ENCODE measurements around the gene PPP1R1B. TPM values are rescaled to one million over a fixed set of nuclear protein-coding genes. Genes with fewer than 3 reads are reported as not detected.
"Not testable (repeated sequence)": the region's sequence is repeated elsewhere in the genome, so short reads cannot be mapped to it uniquely, and the experiment has no call there.

PPP1R1B gene
- total RNA-seq, result 0.55 TPM
- long read RNA-seq, result 0 reads

DNA sequence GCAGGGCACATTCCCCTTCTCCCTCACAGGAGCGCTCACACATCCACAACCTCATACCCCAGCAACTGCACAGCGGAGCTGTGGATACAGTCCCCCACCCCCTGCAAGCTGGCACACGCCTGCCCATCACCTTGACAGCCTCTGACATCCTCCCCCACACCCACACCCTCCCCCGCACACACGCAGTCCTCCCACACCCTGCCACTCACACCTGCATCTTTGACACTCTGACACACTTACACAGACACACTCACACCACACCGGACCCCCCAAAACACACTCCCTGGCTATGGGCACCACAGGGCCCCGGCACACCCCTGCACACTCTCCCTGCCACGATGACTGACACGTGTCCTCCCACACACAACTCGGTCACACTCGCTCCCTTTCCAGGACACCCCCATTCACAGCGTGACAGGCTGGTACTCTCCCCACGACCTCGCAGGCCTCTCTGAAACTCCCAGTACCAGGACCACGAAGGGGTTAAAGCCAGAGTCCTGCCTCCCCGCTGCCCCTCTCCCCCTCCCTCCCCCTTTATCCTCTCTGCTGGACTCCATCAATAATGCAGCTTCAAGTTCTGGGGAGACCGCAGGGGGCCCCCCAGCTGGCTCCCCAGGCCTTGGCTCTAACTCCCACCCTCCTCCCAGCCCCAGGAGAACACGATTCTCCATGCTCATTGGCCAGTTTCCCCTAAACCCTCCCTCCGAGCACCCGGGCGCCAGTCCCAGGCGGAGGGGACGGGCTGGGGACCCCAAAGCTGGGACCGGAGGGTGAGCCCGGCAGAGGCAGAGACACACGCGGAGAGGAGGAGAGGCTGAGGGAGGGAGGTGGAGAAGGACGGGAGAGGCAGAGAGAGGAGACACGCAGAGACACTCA, at the start of gene PPP1R1B:
TSS of gene PPP1R1B (plus strand) at position 782 of the 876 bp plus-strand sequence. CDS start 441 bp downstream, outside the sequence.
- intact Hi-C loops (cut with micrococcal nuclease), result no loop called here
- DNase-seq, result no peak

DNA sequence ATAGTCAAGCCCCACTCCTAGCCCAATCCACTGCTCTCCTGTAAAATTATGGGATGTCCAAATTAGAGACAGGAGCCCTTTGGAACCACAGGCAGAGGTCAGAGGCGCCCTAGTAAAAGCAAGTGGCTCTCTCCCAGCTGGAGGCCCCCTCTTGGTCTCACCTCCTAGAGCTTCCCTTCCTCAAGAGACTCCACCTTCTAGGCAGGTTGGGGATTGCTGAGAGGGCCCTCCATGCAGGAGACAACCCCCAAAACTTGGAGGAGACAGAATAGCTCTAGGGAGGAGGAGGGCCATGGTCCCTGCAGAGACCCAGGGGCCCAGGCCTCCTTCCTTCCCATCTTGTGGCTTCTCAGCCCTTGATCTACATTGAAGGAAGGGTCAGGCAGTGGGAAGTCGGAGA, 48.5 kb upstream of the PPP1R1B start:
- no peak for DNase-seq
- no peak for ATAC-seq
- intact Hi-C loops (cut with micrococcal nuclease), result no loop called here

More for the DNA sequence above, at the start of gene PPP1R1B:
- no peak for ATAC-seq

DNA sequence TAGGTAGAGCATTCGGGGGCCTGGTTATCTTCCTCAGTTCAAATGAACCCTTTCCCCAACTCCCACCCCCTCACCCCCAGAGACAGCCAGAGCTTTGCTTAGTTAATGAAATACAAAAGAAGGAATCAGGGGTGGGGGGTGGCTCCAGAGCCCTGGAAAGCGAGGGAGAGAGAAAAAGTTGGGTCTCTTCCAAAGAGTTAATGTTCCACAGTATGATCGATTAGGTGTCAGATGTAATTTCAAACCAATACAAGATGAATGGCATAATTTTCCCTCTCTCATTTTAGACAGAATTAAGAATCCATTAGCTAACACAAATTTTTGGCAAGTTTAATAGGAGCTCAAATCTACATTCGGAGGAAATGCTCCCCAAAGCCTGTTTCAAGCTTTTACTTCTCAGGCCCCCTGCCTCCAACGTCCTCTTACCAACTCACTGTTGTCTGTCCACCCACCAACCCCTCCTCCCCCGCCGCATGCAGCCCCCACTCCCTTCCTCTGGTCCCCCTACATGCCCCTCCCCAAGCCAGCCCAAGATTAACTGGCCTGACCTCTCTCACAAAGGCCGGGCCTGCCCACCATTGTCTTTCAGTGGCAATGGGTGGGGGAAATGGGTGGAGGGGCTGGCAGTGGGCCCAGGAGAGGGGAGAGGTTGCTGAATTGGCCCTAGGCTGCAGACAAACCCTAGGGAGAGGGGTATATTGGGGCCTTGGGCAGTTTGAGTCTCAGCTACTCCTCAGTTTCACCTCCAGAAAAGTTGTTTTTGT, 47.3 kb upstream of the PPP1R1B start:
- intact Hi-C loops (cut with micrococcal nuclease), result no loop called here

DNA sequence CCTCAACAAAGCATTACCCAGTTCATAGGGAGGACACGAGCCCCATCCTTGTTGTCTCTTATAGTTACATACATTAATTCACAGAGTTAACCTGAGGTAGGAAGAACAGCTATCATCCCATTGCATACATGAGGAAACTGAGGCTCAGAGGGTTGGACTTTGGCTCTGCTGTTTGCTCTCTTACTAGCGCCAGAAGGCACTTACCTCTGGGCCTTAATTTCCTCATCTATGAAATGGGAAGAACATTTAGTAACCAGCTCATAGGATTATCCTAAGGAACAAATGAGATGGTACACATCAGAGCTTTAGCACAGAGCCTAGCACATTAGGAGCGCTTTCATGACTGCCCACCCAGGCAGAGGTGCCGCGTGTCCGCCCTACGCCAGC, 46.7 kb upstream of the PPP1R1B start:
- DNase-seq (no peak), ATAC-seq (no peak)
- intact Hi-C loops (cut with micrococcal nuclease), result no loop called here

More for the DNA sequence above, 47.3 kb upstream of the PPP1R1B start:
- DNase-seq (peak; percentile 60), ATAC-seq (peak; percentile 68)

DNA sequence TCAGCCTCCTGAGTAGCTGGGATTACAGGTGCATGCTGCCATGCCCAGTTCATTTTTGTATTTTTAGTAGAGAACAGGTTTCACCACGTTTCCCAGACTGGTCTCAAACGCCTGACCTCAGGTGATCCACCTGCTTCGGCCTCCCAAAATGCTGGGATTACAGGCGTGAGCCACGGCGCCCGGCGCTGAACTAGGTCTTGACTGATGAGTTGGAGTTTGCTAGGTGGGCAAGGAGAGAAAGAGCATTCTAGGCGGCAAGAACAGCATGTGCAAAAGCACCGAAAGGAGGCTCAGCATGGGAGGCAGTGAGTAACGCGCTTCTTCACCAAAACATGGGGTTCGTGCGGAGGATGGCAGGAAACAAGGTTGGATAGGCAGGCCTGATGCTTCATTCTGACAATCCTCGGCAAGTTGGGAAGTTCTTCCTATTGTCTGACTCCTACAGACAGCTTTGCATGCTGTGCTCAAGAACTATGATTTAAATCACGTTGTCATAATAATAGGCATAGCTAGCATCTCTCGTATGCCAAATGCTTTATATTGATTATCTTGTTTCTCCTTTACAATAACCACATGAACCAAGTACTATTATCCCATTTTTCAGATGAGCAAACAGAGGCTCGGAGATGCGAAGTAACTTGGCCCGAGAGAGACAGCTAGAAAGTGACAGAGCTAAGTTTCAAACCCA, 45.5 kb upstream of the PPP1R1B start:
- ATAC-seq (no peak), DNase-seq (no peak)
- intact Hi-C loops (cut with micrococcal nuclease), result no loop called here

DNA sequence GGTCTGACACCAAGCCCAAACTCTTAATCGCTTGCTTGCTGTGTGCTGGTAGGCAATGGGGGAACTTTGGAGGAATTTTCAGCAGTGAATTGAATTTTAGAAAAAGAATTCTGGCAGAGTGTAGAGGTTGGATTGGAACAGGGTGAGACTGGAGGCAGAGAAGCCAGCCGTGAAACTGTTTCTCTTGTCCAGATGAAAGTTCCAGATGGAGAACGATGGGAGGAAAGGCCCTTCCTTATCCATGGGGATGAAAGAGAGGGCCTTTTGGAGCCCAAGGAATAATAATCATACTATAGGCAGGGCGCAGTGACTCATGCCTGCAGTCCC, 45.0 kb upstream of the PPP1R1B start:
- intact Hi-C loops (cut with micrococcal nuclease), result no loop called here
- DNase-seq (no peak), ATAC-seq (no peak)

DNA sequence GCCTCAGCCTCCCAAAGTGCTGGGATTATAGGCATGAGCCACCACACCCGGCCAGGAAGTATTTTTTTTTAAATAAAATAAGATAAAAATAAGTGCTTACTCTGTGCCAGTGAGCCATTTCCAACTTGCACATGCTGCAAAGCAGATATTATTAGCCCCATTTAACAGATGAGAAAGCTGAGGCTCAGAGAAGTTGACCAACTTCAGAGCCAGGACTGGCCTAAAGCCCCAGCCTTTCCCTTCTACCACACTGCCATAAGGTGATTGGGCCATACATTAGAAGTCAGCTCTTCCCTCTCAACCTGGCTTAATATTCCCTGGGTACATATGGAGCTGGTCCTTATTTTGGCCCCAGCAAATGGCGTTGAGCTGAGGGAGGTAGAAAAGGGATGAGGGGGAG, 44.1 kb upstream of the PPP1R1B start:
- intact Hi-C loops (cut with micrococcal nuclease), result no loop called here
- no peak for ATAC-seq
- DNase-seq, result no peak

DNA sequence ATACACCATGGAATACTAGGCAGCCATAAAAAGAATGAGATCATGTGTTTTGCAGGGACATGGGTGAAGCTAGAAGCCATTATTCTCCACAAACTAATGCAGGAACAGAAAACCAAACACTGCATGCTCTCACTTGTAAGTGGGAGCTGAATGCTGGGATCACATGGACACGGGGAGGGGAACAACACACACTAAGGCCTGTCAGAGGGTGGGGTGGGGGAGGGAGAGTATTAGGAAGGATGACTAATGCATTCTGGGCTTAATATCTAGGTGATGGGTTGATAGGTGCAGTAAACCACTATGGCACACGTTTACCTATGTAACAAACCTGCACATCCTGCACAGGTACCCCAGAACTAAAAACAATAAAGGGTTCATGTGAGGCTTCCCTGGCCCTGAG, 36.6 kb upstream of the PPP1R1B start:
- DNase-seq; intact Hi-C loops (cut with micrococcal nuclease): not testable (repeated sequence)

DNA sequence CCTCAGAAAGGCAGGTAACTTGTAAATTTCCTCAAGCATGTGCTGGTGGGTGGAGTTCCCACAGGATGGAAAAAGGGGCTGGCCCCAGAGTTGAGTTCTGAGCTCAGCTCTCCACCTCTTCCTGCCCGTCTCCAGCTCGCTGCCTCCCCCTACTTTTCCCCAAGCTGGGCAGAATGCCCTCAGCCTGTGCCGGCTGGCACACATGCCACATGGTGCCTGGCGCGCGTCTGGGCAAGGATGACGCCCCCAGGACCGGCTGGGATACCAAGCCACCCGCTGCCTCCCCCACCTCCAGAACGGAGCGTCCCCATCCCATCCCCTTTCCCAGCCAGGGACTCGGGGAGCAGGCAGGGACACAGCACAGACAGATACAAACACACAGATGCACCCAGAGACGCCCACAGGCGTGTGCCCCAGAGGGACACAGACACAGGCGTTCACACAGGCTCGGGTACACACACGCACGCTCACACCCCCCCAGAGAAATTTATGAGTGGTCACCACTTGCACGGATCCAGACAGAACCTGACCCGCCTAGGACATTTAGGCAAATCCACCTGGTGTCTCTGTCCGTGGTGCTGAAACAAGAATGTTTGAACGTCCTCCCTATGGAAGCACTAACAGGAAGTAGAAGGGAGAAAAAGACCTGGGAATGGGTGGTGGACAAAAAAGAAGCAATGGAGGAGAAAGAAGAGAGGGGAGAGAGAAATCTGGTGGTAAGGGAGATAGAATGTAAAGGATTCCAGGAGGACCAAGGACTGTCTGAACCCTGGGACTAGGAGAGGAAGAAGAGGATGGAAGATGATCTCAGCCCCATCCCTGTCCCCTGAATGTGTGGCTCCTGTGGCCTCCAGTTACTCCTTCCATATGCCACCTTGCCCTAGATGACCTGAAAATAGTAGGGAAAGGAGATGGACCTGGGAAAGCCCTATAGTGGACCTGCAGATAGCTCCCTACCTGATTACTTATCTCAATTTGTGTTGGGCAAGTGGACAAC, 34.5 kb upstream of the PPP1R1B start:
- DNase-seq, result no peak
- ATAC-seq, result peak; percentile 40

More for the DNA sequence above, 36.6 kb upstream of the PPP1R1B start:
- ATAC-seq, result not testable (repeated sequence)

DNA sequence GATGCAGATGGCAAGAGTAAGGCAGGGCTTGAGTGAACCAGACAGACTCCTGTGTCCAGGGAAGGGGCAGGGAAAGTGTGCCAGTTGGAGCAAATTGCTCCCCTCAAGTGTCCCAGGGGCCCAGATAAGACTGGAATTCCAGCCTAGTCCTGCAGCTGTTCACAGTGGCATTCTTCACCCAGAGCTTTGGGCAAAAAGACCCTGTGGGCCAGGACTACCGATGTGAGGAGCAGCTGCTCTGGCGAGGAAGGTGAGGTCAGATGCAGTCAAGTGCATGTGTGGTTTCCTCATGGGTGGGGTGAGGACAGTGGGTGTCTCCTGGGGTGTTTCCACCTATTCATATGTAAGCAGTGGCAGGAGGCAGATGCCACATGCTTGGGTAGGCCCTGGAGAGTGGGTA, 33.4 kb upstream of the PPP1R1B start:
- intact Hi-C loops (cut with micrococcal nuclease), result no loop called here
- ATAC-seq (no peak), DNase-seq (no peak)

More for the DNA sequence above, 34.5 kb upstream of the PPP1R1B start:
- intact Hi-C loops (cut with micrococcal nuclease), result no loop called here

DNA sequence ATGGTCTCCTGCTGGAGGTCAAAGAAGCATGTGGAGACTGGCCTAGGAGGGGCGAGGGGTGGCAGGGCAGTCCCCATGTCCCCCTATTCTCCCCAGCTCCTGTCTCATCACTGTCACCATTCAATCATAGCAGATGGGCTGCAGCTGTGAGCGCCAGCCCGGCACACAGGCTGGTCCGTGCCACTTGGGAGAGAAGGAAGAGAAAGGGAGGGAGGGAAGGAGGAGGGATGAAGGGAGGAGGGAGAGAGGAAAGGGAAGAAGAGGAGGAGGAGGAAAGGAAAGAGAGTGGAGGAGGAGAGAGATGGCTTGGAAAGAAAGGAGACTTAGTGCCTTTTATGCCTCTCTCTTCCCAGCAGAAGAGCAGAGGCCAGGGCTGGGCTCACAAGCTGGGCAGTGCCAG, 31.5 kb upstream of the PPP1R1B start:
- ATAC-seq (no peak), DNase-seq (no peak)
- intact Hi-C loops (cut with micrococcal nuclease), result no loop called here

DNA sequence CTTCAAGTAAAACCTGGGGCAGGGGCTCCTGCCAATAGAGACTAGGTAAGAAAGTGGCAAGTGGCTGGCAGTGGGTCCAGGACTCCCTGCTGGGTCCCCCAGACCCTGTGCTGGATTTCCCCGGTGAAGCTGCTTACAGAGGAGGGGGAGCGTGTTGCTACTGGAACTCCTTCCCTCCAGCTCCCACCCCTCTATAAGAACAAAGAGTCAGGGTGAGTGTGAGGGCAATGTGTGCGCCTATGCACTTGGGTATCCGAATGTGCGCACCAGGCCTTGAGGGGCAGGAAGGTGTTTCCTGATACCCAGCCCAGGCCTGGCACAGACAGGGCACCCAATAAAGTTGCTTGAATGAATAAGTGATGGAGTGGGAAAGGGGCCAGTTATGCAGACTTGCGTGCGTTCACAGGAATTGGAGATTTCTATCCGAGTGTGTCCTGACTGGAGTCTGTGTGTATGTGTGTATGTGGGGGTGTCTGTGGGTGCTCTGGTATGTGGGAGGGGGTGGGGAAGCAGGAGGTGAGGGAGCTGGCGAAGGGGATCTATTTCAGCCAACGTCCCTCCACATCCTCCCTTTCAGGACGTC, 30.7 kb upstream of the PPP1R1B start:
- no peak for ATAC-seq
- intact Hi-C loops (cut with micrococcal nuclease), result no loop called here
- DNase-seq, result no peak

DNA sequence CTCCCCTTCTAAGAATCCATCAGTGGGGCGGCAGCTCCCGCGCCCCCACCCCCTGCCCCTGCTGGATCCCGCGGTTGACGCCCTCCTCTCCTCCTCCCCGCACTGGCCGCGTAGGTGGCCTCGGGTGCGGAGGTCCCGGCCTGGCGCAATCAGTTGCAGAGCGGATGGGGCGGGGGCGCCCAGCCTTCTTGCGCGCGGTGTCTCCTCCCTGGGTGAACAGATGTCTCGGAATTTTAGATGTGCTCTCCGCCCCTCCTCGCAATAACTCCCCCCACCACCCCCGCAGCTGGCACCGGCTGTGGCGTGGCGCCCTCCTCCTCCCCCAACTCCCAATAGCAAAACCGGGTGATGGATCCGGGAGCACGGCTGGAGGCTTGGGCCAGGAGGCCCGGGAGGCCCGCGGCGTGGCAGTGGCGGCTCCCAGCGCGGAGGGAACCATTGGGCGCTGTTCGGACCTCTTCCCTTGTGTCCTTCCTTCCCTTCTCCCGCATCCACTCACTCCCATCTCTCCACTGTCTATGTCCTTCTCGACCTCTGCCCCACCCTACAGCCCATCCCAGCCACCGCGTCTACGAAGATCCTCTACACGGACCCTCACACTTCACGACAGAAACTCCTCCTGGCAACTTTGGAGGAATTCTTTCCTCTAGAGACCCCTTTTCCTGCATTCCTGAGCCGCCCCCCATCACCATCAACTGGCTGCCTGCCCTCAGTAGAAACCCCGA, 30.0 kb upstream of the PPP1R1B start:
- intact Hi-C loops (cut with micrococcal nuclease), result no loop called here
- ATAC-seq, result no peak
- no peak for DNase-seq

DNA sequence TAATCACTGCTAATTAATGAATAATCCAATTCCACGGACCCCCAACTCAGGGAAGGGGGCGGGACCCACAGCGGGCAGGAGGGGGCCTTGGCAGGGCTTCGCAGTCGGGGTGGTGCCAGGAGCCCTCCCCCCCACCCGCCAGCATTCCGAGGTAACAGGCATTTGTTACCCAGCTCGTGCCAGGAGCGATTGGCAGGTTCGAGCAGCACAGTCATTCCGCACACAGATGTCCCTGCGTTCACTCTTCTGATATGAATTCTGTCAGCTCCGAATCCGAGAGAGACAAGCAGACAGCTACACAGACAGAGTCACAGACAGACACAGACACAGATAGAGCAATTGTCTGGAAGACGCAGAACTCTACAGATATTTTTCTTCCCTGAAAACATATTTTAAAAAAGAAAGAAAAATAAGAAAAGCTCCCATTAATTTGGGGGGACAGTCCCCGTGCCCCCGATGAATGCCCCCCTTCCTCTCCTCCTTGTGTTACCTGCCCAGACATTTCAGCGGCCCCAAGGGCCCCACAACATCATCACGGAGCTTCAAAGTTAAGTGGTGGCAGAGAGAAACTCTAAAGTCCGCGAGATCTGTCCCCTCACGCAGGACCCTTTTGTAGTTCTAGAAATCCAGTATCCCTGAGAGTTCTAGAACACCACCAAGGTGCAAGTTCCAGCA, 29.2 kb upstream of the PPP1R1B start:
- no peak for DNase-seq
- intact Hi-C loops (cut with micrococcal nuclease), result no loop called here
- no peak for ATAC-seq

DNA sequence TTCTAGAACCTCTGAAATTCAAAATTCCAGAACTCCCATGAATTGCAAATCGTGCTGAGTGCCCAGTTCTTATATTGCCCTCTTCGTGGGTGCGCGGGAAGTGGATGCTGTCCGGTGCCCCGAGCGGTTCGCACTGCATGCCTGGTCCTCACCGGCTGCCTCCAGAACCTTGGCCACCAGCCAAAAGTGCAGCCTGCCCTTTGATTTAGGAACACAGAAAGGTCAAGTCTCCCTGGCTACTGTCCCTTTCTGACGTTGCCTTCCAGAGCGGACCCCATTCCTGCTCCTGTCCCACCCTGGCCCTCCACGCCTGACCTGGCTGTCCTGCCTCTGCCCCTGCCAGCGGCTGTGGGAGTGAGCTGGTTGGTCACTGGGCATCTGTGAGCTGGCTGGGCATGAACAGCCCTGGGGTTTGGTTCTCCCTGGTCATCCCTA, 28.7 kb upstream of the PPP1R1B start:
- ATAC-seq (no peak), DNase-seq (no peak)
- intact Hi-C loops (cut with micrococcal nuclease), result no loop called here

DNA sequence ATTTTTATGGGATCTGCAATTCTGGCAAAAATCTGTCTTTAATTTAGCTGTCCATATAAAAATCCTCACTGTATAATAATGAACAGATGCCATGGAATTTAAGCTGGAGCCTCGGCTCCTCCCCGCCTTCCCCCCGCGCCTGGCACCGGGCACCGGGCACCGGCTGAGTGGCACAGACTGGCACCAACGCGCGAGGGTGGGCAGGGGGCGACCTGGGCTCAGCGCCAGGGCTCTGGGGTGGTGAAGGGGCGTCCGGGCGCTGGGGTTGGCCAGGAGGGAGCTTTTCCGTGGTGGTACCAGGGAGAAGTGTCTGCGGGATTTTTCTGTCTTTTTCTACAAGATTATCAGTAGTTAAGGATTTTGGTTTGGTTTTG, 28.1 kb upstream of the PPP1R1B start:
- DNase-seq (no peak), ATAC-seq (no peak)
- intact Hi-C loops (cut with micrococcal nuclease), result no loop called here

DNA sequence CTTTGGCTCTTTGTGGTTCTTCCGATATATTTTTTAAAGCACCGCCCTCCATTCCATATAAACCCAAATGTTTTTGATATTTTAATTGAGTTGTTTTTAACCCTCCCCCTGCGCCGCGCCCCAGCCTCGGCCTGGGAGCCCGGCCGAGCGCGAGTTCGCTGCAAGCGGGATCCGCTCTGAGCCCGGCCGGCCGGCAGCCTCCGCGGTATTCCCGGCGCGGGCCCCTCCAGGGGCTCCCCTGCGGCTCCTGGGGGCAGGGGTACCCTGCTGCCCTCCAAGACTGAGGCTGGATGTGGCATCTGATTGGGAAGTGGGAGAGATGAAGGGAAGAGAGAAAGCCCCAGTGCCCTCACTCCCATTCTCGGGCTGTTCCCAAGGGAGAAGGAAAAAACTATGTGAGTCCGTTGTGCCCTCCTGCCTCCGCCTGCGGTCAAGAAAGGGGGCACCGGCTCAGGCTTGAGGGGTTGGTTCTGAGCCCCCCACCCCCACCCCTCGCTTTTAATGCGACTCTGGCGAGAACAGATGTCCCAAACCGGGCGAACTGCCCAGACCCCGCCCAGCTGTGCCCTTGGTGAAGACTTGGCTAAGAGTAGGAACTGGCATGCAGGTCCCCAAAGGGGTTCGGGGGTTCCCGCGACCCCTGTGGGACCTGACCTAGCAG, 27.6 kb upstream of the PPP1R1B start:
- intact Hi-C loops (cut with micrococcal nuclease), result no loop called here
- no peak for DNase-seq
- no peak for ATAC-seq
